ENCODE data around the gene GAB2. TPM values are rescaled to one million over a fixed set of nuclear protein-coding genes. Genes with fewer than 3 reads are reported as not detected.

Gene GAB2, protein sequence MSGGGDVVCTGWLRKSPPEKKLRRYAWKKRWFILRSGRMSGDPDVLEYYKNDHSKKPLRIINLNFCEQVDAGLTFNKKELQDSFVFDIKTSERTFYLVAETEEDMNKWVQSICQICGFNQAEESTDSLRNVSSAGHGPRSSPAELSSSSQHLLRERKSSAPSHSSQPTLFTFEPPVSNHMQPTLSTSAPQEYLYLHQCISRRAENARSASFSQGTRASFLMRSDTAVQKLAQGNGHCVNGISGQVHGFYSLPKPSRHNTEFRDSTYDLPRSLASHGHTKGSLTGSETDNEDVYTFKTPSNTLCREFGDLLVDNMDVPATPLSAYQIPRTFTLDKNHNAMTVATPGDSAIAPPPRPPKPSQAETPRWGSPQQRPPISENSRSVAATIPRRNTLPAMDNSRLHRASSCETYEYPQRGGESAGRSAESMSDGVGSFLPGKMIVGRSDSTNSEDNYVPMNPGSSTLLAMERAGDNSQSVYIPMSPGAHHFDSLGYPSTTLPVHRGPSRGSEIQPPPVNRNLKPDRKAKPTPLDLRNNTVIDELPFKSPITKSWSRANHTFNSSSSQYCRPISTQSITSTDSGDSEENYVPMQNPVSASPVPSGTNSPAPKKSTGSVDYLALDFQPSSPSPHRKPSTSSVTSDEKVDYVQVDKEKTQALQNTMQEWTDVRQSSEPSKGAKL
- polyA plus RNA-seq (2013, experiment 1 of 2), result 16.6 TPM
- polyA plus RNA-seq (2013, experiment 2 of 2), result 16.0 TPM

DNA sequence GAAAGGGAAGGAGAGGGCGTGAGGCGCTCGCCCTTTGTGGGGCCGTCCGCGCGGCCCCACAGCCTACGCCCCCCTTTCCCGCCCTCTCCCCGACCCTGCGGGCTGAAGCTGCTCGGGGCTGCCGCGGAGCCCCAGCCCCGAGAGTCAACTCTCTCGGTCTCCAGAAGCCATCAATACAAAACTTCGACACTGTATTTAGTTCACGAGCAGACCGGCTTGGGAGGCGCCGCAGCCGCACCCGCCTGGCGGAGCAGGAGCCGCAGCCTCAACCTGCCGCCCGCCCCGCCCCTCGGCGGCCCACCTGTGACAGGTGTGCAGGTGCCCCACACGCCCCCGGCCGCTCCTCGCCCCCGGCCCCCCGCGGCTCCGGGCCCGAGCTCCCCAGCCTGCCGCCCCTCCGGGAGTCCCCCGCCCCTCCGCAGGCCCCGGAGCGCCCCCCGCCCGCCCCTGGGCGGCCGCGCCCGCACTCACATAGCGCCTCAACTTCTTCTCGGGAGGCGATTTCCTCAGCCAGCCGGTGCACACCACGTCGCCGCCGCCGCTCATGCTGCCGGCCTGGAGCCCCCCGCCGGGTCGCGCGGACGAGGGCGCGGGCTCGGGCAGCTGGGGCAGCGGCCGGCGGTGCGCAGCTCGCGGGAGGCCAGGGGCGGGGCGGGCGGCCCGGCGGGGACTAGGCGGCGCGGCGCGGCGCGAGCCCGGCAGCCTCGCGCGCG is at the start of gene GAB2:
Gene GAB2, minus strand, starts transcription at position 646 of the 713 bp plus-strand sequence. Its CDS starts 100 bp downstream, at position 546.
- H3K4me2 ChIP-seq (ENCODE audit: insufficient read depth, low read length, poor library complexity, severe bottlenecking), result peak within 1 kb of the TSS; percentile 93

DNA sequence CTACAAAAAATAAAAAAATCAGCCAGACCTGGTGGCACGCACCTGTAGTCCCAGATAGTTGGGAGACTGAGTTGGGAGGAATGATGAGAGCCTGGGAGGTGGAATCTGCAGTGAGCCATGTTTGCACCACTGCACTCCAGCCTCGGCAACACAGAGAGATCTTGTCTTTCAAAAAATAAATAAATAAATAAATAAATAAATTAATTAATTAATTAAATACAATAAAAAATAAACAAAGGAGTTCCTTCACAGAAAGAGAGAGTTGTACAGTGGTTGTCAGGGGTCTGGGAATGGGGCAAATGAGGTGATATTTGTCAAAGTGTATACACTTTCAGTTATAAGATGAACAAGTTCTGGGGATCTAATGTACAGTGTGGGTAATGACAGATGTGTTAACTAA is 49.8 kb upstream of the GAB2 start:
- Histone ChIP-seq H2AK5ac (ENCODE audit: low read depth, low read length) (no peak overlapping the region), H3K23ac (ENCODE audit: low read depth, low read length, poor library complexity) (no peak overlapping the region), H3K36me3 (replicated peaks in 1 of 2; ENCODE audit: control insufficient read depth in 2 of 2, insufficient read depth in 2 of 2, low read length in 2 of 2) (peaks cover 10 to 38% of the 10 kb centered on the region in 2 donors), H3K14ac (ENCODE audit: low read length) (no peak overlapping the region), H3K4me1 (ENCODE audit: control insufficient read depth in 2 of 2, insufficient read depth in 1 of 2, low read depth in 1 of 2, low read length in 2 of 2) (peaks cover 0 to 13% of the 10 kb centered on the region in 2 donors), H3K27me3 (ENCODE audit: control insufficient read depth in 3 of 3, insufficient read depth in 3 of 3, low read depth in 1 of 3, low read length in 3 of 3) (no peaks in the 10 kb centered on the region), H3K4me2 (ENCODE audit: insufficient read depth, low read length, poor library complexity, severe bottlenecking) (no peak overlapping the region), H2BK5ac (ENCODE audit: low read length) (no peak overlapping the region), H3K27ac (replicated peaks; ENCODE audit: low read length) (no peak overlapping the region), H2BK15ac (ENCODE audit: low read length) (no peak overlapping the region), H3K18ac (ENCODE audit: low read length) (no peak overlapping the region), H3K79me1 (ENCODE audit: low read depth, low read length) (no peaks in the 10 kb centered on the region), H3K4ac (ENCODE audit: low read length) (no peak overlapping the region), H2BK12ac (ENCODE audit: low read length) (no peak overlapping the region), H3K9me3 (replicated peaks in 1 of 2; ENCODE audit: control insufficient read depth in 2 of 2, insufficient read depth in 1 of 2, low read depth in 1 of 2, low read length in 2 of 2) (peaks cover 0 to 4% of the 10 kb centered on the region in 2 donors), H4K91ac (ENCODE audit: low read depth, low read length, poor library complexity) (no peak overlapping the region), H4K8ac (ENCODE audit: low read depth, low read length) (no peak overlapping the region), H2BK120ac (ENCODE audit: low read depth, low read length) (no peak overlapping the region), H3K9ac (ENCODE audit: low read depth, low read length, poor library complexity) (no peak overlapping the region), H2AFZ (ENCODE audit: low read length) (no peak overlapping the region), H3K4me3 (ENCODE audit: low read length in 2 of 2) (no peak overlapping the region)
- WGBS, 2 donors (ENCODE audit: extremely low coverage in 2 of 2, insufficient read length in 2 of 2, insufficient replicate concordance in 1 of 2), result no CpG with 5 or more reads among the region's 2 CpGs
- DNase-seq (ENCODE audit: low spot score), result no peak

More for the DNA sequence above, at the start of gene GAB2:
- peak within 1 kb of the TSS; percentile 55 for H2BK5ac ChIP-seq (ENCODE audit: low read length)
- H4K8ac ChIP-seq (ENCODE audit: low read depth, low read length), result no peak within 1 kb of the TSS
- no peak for DNase-seq (ENCODE audit: low spot score)
- no peaks in the 10 kb centered on the region for H3K79me1 ChIP-seq (ENCODE audit: low read depth, low read length)
- H4K91ac ChIP-seq (ENCODE audit: low read depth, low read length, poor library complexity), result no peak within 1 kb of the TSS
- H2BK12ac ChIP-seq (ENCODE audit: low read length), result no peak within 1 kb of the TSS
- no peaks in the 10 kb centered on the region for H3K27me3 ChIP-seq (ENCODE audit: control insufficient read depth in 3 of 3, insufficient read depth in 3 of 3, low read depth in 1 of 3, low read length in 3 of 3)
- no peak within 1 kb of the TSS for H3K4ac ChIP-seq (ENCODE audit: low read length)
- no peak within 1 kb of the TSS for H2BK15ac ChIP-seq (ENCODE audit: low read length)
- peak within 1 kb of the TSS; percentile 88 for H2AFZ ChIP-seq (ENCODE audit: low read length)
- H3K18ac ChIP-seq (ENCODE audit: low read length), result peak within 1 kb of the TSS; percentile 95
- no peak within 1 kb of the TSS for H2BK120ac ChIP-seq (ENCODE audit: low read depth, low read length)
- no peaks in the 10 kb centered on the region for H3K9me3 ChIP-seq (replicated peaks in 1 of 2; ENCODE audit: control insufficient read depth in 2 of 2, insufficient read depth in 1 of 2, low read depth in 1 of 2, low read length in 2 of 2)
- H3K23ac ChIP-seq (ENCODE audit: low read depth, low read length, poor library complexity), result peak within 1 kb of the TSS; percentile 95
- H3K4me3 ChIP-seq (ENCODE audit: low read length in 2 of 2), result peak within 1 kb of the TSS; percentile 85 to 89
- peak within 1 kb of the TSS; percentile 81 for H3K27ac ChIP-seq (replicated peaks; ENCODE audit: low read length)
- WGBS, 2 donors (ENCODE audit: extremely low coverage in 2 of 2, insufficient read length in 2 of 2, insufficient replicate concordance in 1 of 2), result no CpG with 5 or more reads among the region's 93 CpGs
- peak within 1 kb of the TSS; percentile 64 for H2AK5ac ChIP-seq (ENCODE audit: low read depth, low read length)
- peaks cover 8 to 12% of the 10 kb centered on the region in 2 donors for H3K4me1 ChIP-seq (ENCODE audit: control insufficient read depth in 2 of 2, insufficient read depth in 1 of 2, low read depth in 1 of 2, low read length in 2 of 2)
- H3K36me3 ChIP-seq (replicated peaks in 1 of 2; ENCODE audit: control insufficient read depth in 2 of 2, insufficient read depth in 2 of 2, low read length in 2 of 2), result no peaks in the 10 kb centered on the region
- peak within 1 kb of the TSS; percentile 59 for H3K14ac ChIP-seq (ENCODE audit: low read length)
- peak within 1 kb of the TSS; percentile 84 for H3K9ac ChIP-seq (ENCODE audit: low read depth, low read length, poor library complexity)

DNA sequence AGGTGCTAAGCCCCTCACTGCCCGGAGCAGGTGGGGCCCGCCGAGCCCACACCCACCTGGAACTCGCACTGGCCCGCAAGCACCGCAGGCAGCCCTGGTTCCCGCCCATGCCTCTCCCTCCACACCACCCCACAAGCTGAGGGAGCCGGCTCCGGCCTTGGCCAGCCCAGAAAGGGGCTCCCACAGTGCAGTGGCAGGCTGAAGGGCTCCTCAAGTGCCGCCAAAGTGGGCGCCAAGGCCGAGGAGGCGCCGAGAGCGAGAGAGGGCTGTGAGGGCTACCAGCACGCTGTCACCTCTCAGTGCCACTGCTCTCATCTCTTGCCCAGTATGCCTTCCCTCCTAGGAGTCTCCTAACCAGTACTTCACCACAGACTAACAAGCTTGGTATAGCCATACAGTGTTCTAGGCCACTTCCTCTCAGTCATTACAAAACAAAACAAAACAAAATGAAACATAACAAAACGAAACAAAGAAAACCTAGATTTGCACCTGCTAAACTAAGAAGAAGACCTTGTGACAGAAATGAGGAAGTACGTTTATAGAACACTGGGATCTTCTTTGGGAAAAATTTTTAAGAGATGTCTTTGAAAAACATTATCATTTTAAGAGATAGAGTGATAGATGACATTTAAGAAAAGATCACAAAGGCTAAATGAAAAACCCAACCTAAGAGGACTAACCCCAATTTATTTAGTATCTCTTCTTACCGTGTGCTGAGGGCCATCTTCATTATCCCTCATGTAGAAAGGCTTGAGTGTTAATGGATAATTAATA is 47.7 kb upstream of the GAB2 start:
- Histone ChIP-seq H3K27me3 (ENCODE audit: control insufficient read depth in 3 of 3, insufficient read depth in 3 of 3, low read depth in 1 of 3, low read length in 3 of 3) (no peaks in the 10 kb centered on the region), H3K36me3 (replicated peaks in 1 of 2; ENCODE audit: control insufficient read depth in 2 of 2, insufficient read depth in 2 of 2, low read length in 2 of 2) (peaks cover 10 to 58% of the 10 kb centered on the region in 2 donors), H4K91ac (ENCODE audit: low read depth, low read length, poor library complexity) (no peak overlapping the region), H3K14ac (ENCODE audit: low read length) (no peak overlapping the region), H3K4ac (ENCODE audit: low read length) (no peak overlapping the region), H3K18ac (ENCODE audit: low read length) (no peak overlapping the region), H4K8ac (ENCODE audit: low read depth, low read length) (no peak overlapping the region), H2BK5ac (ENCODE audit: low read length) (no peak overlapping the region), H3K79me1 (ENCODE audit: low read depth, low read length) (no peaks in the 10 kb centered on the region), H3K4me2 (ENCODE audit: insufficient read depth, low read length, poor library complexity, severe bottlenecking) (no peak overlapping the region), H2BK15ac (ENCODE audit: low read length) (no peak overlapping the region), H3K4me1 (ENCODE audit: control insufficient read depth in 2 of 2, insufficient read depth in 1 of 2, low read depth in 1 of 2, low read length in 2 of 2) (peaks cover 0 to 13% of the 10 kb centered on the region in 2 donors), H3K9me3 (replicated peaks in 1 of 2; ENCODE audit: control insufficient read depth in 2 of 2, insufficient read depth in 1 of 2, low read depth in 1 of 2, low read length in 2 of 2) (peaks cover 0 to 4% of the 10 kb centered on the region in 2 donors), H2BK120ac (ENCODE audit: low read depth, low read length) (no peak overlapping the region), H3K9ac (ENCODE audit: low read depth, low read length, poor library complexity) (no peak overlapping the region), H2AFZ (ENCODE audit: low read length) (no peak overlapping the region), H2AK5ac (ENCODE audit: low read depth, low read length) (no peak overlapping the region), H3K23ac (ENCODE audit: low read depth, low read length, poor library complexity) (no peak overlapping the region), H3K27ac (replicated peaks; ENCODE audit: low read length) (no peak overlapping the region), H3K4me3 (ENCODE audit: low read length in 2 of 2) (no peak overlapping the region), H2BK12ac (ENCODE audit: low read length) (no peak overlapping the region)
- WGBS, 2 donors (ENCODE audit: extremely low coverage in 2 of 2, insufficient read length in 2 of 2, insufficient replicate concordance in 1 of 2), result no CpG with 5 or more reads among the region's 19 CpGs
- no peak for DNase-seq (ENCODE audit: low spot score)

Data from neuronal stem cell (in vitro differentiated cells).